Activated CD8-positive, alpha-beta memory T cell treated with anti-CD3 and anti-CD28 coated beads, Interleukin-2, amount 10 ng/mL, durations not matched to agents 7 days and 5 days (primary cell): ENCODE measurements around the gene RPL36A. TPM values are rescaled to one million over a fixed set of nuclear protein-coding genes. Genes with fewer than 3 reads are reported as not detected.

ENCODE experiments used
- ATAC-seq: fragments of 150-1000 bp; cut with Tn5 transposase; one replicate; pipeline ENCODE4 v1.10.0; 2021; ENCODE audit warnings: moderate library complexity
- CTCF ChIA-PET: fragments of 350-600 bp; sonication (Branson Sonifier 250); formaldehyde crosslinking; loops from one replicate; lab custom pipeline; 2021; ENCODE audit warnings: antibody characterized with exemption; lab: Charles Lee
- DNase-seq: peaks from one replicate; pipeline ENCODE4 v3.0.0-alpha.2; 2020
- H3K27ac Mint-ChIP-seq: one replicate; pipeline ENCODE4 v1.8.0; 2021; ENCODE audit warnings: mild to moderate bottlenecking, mixed read lengths
- H3K27me3 Mint-ChIP-seq: one replicate; pipeline ENCODE4 v1.8.0; 2021; ENCODE audit warnings: mixed read lengths
- H3K36me3 Mint-ChIP-seq: one replicate; pipeline ENCODE4 v1.8.0; 2021; ENCODE audit warnings: mild to moderate bottlenecking, mixed read lengths
- H3K4me1 Mint-ChIP-seq: one replicate; pipeline ENCODE4 v1.8.0; 2021; ENCODE audit warnings: mixed read lengths
- H3K4me3 Mint-ChIP-seq: one replicate; pipeline ENCODE4 v1.8.0; 2021; ENCODE audit warnings: mild to moderate bottlenecking, moderate library complexity, mixed read lengths
- H3K9me3 Mint-ChIP-seq: one replicate; pipeline ENCODE4 v1.8.0; 2022; ENCODE audit warnings: low read depth, mixed read lengths
- total RNA-seq, 2 experiments: library from RNA; stranded (reverse); gene quantifications; one replicate each; pipeline ENCODE4 v1.2.3, GENCODE V29; 2021

The RPL36A gene
- total RNA-seq, 2 experiments from 2014 or later, result 178 to 225 TPM

DNA sequence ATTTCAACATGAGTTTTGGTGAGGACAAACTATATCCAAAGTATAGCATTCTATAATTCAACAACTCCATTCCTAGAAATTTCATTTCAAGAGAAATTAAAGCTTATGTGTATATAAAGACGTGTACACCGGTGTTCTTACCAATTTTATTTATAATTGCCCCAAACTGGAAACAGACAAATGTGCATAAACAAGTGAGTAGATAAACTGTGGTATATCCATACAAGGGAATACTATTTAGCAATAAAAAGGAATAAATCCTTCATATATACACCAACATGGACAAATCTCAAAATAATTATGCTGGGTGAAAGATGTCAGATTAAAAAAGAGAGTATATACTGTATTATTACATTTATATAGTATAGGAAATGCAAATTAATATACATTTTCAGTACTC, 37.1 kb downstream of the RPL36A start:
- ATAC-seq (no peak), DNase-seq (no peak)
- no peak overlapping the region for H3K27ac Mint-ChIP-seq
- no peak overlapping the region for H3K4me3 Mint-ChIP-seq
- peaks cover 16% of the 10 kb centered on the region for H3K36me3 Mint-ChIP-seq
- no peaks in the 10 kb centered on the region for H3K27me3 Mint-ChIP-seq
- CTCF ChIA-PET, result no interaction called here
- peaks cover 18% of the 10 kb centered on the region for H3K4me1 Mint-ChIP-seq
- H3K9me3 Mint-ChIP-seq, result no peaks in the 10 kb centered on the region

GRCh38 chrX:101429934-101430333, 39.1 kb downstream of the RPL36A start:
- ATAC-seq (peak; percentile 86), DNase-seq (no peak)
- H3K4me3 Mint-ChIP-seq, result peak overlapping the region; percentile 32
- no peaks in the 10 kb centered on the region for H3K9me3 Mint-ChIP-seq
- peaks cover 16% of the 10 kb centered on the region for H3K36me3 Mint-ChIP-seq
- CTCF ChIA-PET, result interaction anchor here (1.2 kb wide), 1 partner anchor 11 kb away, joined by 4 read pairs; no protein-coding TSS in a partner anchor
- H3K4me1 Mint-ChIP-seq, result peaks cover 18% of the 10 kb centered on the region
- peak overlapping the region; percentile 77 for H3K27ac Mint-ChIP-seq
- no peaks in the 10 kb centered on the region for H3K27me3 Mint-ChIP-seq

GRCh38 chrX:101430457-101431078, 39.8 kb downstream of the RPL36A start:
- H3K27ac Mint-ChIP-seq, result peak overlapping the region; percentile 77
- no peaks in the 10 kb centered on the region for H3K9me3 Mint-ChIP-seq
- H3K4me1 Mint-ChIP-seq, result peaks cover 18% of the 10 kb centered on the region
- H3K4me3 Mint-ChIP-seq, result peak overlapping the region; percentile 32
- peaks cover 14% of the 10 kb centered on the region for H3K36me3 Mint-ChIP-seq
- peak; percentile 85 for ATAC-seq
- CTCF ChIA-PET, result interaction anchor here (1.2 kb wide), 1 partner anchor 12 kb away, joined by 4 read pairs; no protein-coding TSS in a partner anchor
- no peaks in the 10 kb centered on the region for H3K27me3 Mint-ChIP-seq
- DNase-seq, result no peak

GRCh38 chrX:101442085-101442484, 51.3 kb downstream of the RPL36A start:
- CTCF ChIA-PET, result no interaction called here
- H3K27ac Mint-ChIP-seq, result no peak overlapping the region
- peaks cover 8% of the 10 kb centered on the region for H3K36me3 Mint-ChIP-seq
- H3K4me3 Mint-ChIP-seq, result no peak overlapping the region
- ATAC-seq, result no peak
- peaks cover 2% of the 10 kb centered on the region for H3K4me1 Mint-ChIP-seq
- no peak for DNase-seq
- no peaks in the 10 kb centered on the region for H3K27me3 Mint-ChIP-seq
- H3K9me3 Mint-ChIP-seq, result no peaks in the 10 kb centered on the region

Other genes with a start within 250 kb of the RPL36A start
- 1 to 10 TPM in 1 of 2 experiments, under 1 TPM in 1; 0.94 to 1.6 TPM for gene DRP2, start 171.2 kb upstream of the RPL36A start, total RNA-seq
- under 1 TPM in 1 of 2 experiments, not detected in 1; 0.15 TPM for gene TAF7L, start 99.7 kb upstream of the RPL36A start, total RNA-seq
- gene TIMM8A, start 42.3 kb upstream of the RPL36A start, total RNA-seq, result 10 to 100 TPM; 16.7 to 23.6 TPM
- gene BTK, start 4.8 kb upstream of the RPL36A start, total RNA-seq, result under 1 TPM; 0.14 to 0.41 TPM
- 10 to 100 TPM; 40.2 to 60.4 TPM for gene GLA, start 16.9 kb downstream of the RPL36A start, total RNA-seq
- gene HNRNPH2, start 17.2 kb downstream of the RPL36A start, total RNA-seq, result 10 to 100 TPM; 30.7 to 31.2 TPM
- 1 to 10 TPM; 1.8 to 2.4 TPM for gene ARMCX4, start 94.4 kb downstream of the RPL36A start, total RNA-seq
- gene ARMCX1, start 159.5 kb downstream of the RPL36A start, total RNA-seq, result under 1 TPM; 0.20 to 0.26 TPM
- 10 to 100 TPM; 32.9 to 43.0 TPM for gene ARMCX6, start 227.0 kb downstream of the RPL36A start, total RNA-seq
- 10 to 100 TPM; 22.7 to 25.7 TPM for gene ARMCX3, start 232.1 kb downstream of the RPL36A start, total RNA-seq